GM12878 (cell line): Measurements from ENCODE around the gene SIVA1. TPM values are rescaled to one million over a fixed set of nuclear protein-coding genes. Genes with fewer than 3 reads are reported as not detected.

ENCODE experiments used
- ATAC-seq: fragments of 200-7000 bp; cut with Tn5 transposase; 3 replicates; pipeline ENCODE4 v1.9.1; 2020; ENCODE audit warnings: mild to moderate bottlenecking, moderate library complexity
- BruUV-seq: library from RNA; stranded (reverse); fragments of 400-500 nt; replicated peaks from 2 replicates; lab custom pipeline; 2021; lab: Mats Ljungman, UMichigan
- CTCF ChIA-PET: fragments of 300-600 bp; sonication (Branson Sonifier 250); formaldehyde crosslinking; extraction: SDS; loops from one replicate; lab custom pipeline; 2021; ENCODE audit warnings: inconsistent platforms; lab: Yijun Ruan, JAX
- POLR2A ChIA-PET: fragments of 350-600 bp; formaldehyde crosslinking; extraction: SDS; loops from one replicate; lab custom pipeline; 2021; ENCODE audit warnings: inconsistent platforms; lab: Charles Lee
- RAD21 ChIA-PET: fragments of 300-600 bp; sonication (Branson Sonifier 250); formaldehyde crosslinking; loops from one replicate; lab custom pipeline; 2023; ENCODE audit warnings: antibody characterized with exemption; ENCODE audit not compliant: unreplicated experiment; lab: Charles Lee
- SMC1A ChIA-PET: fragments of 300-600 bp; sonication (Branson Sonifier 250); formaldehyde crosslinking; loops from one replicate; lab custom pipeline; 2023; ENCODE audit not compliant: unreplicated experiment, uncharacterized antibody; lab: Charles Lee
- DNase-seq: peaks from one replicate; pipeline ENCODE4 v3.0.0-alpha.2; 2011; ENCODE audit warnings: low read depth, low spot score
- FAIRE-seq: peaks from 3 replicates; lab custom pipeline; 2011; peaks lifted over from hg19 to GRCh38; lab: Jason Lieb, UNC
- H2AFZ ChIP-seq: 2 replicates; pipeline ENCODE4 v1.6.0; 2011; ENCODE audit warnings: low read depth, low read length, control low read depth; ENCODE audit not compliant: control insufficient read depth
- H3K27ac ChIP-seq: 2 replicates; pipeline ENCODE4 v1.5.1; 2011; ENCODE audit warnings: control low read depth; ENCODE audit not compliant: control insufficient read depth, insufficient read depth
- H3K27me3 ChIP-seq, 2 experiments: replicated peaks in 1 of 2; 2 replicates each; pipeline versions ENCODE4 v1.6.0 to v1.6.1; 2011; ENCODE audit warnings: low read length in 1 of 2; ENCODE audit not compliant: control insufficient read depth in 2 of 2, insufficient read depth in 2 of 2
- H3K36me3 ChIP-seq, 2 experiments: 2 replicates each; pipeline ENCODE4 v1.5.1; 2011; ENCODE audit warnings: low read length in 1 of 2; ENCODE audit not compliant: control insufficient read depth in 2 of 2, insufficient read depth in 2 of 2
- H3K4me1 ChIP-seq: 2 replicates; pipeline ENCODE4 v1.6.1; 2011; ENCODE audit warnings: mild to moderate bottlenecking, low read length, moderate library complexity, mixed read lengths; ENCODE audit not compliant: control insufficient read depth, insufficient read depth
- H3K4me2 ChIP-seq: 2 replicates; pipeline ENCODE4 v1.6.0; 2011; ENCODE audit warnings: control low read depth; ENCODE audit not compliant: control insufficient read depth, insufficient read depth
- H3K4me3 ChIP-seq: fragments of 200-600 bp; sonication (generic); 2 replicates; pipeline ENCODE4 v1.5.1; 2016
- H3K79me2 ChIP-seq: 2 replicates; pipeline ENCODE4 v1.6.0; 2011; ENCODE audit warnings: low read length; ENCODE audit not compliant: control insufficient read depth, insufficient read depth
- H3K9ac ChIP-seq: 2 replicates; pipeline ENCODE4 v1.8.0; 2011; ENCODE audit warnings: low read length, control low read depth, mixed read lengths; ENCODE audit not compliant: control insufficient read depth, insufficient read depth
- H3K9me3 ChIP-seq: replicated peaks from 3 replicates; pipeline ENCODE4 v1.5.1; 2011; ENCODE audit warnings: mild to moderate bottlenecking, low read length; ENCODE audit not compliant: control insufficient read depth, insufficient read depth
- H4K20me1 ChIP-seq: 2 replicates; pipeline ENCODE4 v1.6.0; 2011; ENCODE audit not compliant: control insufficient read depth, insufficient read depth
- BHLHE40 ChIP-seq, 2 experiments: fragments of 450-650 bp in 1 of 2; IDR thresholded peaks; 2 replicates each; pipeline ENCODE4 v1.6.1; 2011 to 2017; ENCODE audit warnings: low read depth in 2 of 2, borderline replicate concordance in 1 of 2, improper control_type of control experiment in 1 of 2, low read length in 1 of 2, mild to moderate bottlenecking in 1 of 2
- USF1 ChIP-seq: IDR thresholded peaks from 2 replicates; pipeline ENCODE4 v1.6.1; 2011; ENCODE audit warnings: borderline replicate concordance, low read depth, mild to moderate bottlenecking, moderate library complexity, mixed read lengths, low read length; ENCODE audit not compliant: insufficient read depth; ENCODE audit errors: extremely low read length
- WGBS: methylation state at CpG from one replicate; pipeline ENCODE4 v1.1.6; 2016; ENCODE audit warnings: low lambda C conversion rate; ENCODE audit not compliant: insufficient replicate concordance, insufficient coverage; ENCODE audit errors: missing lambda C conversion rate; 5-methylcytosine and 5-hydroxymethylcytosine counted together
- in situ Hi-C: fragments of 300-500 bp; cut with MboI; formaldehyde crosslinking; loops from 9 replicates; pipeline ENCODE4 v1.14.3; 2018; ENCODE audit warnings: mixed read lengths
- intact Hi-C: fragments of 100-400 bp; cut with micrococcal nuclease; formaldehyde crosslinking; loops from one replicate; pipeline ENCODE4 v1.14.2; 2022; ENCODE audit not compliant: unreplicated experiment
- polyA plus RNA-seq, 11 experiments: library from polyadenylated mRNA; depleted of rRNA in 4 of 11; unstranded in 6 of 11; stranded (reverse) in 5 of 11; fragments of >200 nt; fragmentation: Nextera tagmentation in 4 of 11; fragmentation: Illumina TruSeq in 1 of 11; extraction: Ambion mirVana in 4 of 11; extraction: Trizol in 1 of 11; gene quantifications; 1 replicate in 1 of 11; 2 replicates in 10 of 11; pipeline versions ENCODE4 v1.2.1 to v1.2.3, GENCODE V29; 2011 to 2016; ENCODE audit warnings: inconsistent platforms in 2 of 11, missing spikeins in 2 of 11, low read depth in 1 of 11
- total RNA-seq, 4 experiments: library from RNA; depleted of rRNA in 3 of 4; stranded (reverse); fragments of >200 nt in 3 of 4; fragmentation: Illumina TruSeq in 1 of 4; extraction: Trizol in 1 of 4; gene quantifications; 2 replicates each; pipeline versions ENCODE4 v1.2.1 to v1.2.3, GENCODE V29; 2013 to 2021

The SIVA1 gene
- total and polyA plus RNA-seq, 10 of the 15 experiments (the other 5 are each of a cell fraction or from before 2014, with no cell fraction given) = 4.6 to 282 (median 106) TPM

- DNase-seq = no peak
- Histone ChIP-seq H3K36me3 (no peaks in the 10 kb centered on the region), H3K4me1 (peaks cover 12% of the 10 kb centered on the region), H3K9me3 (no peaks in the 10 kb centered on the region), H3K9ac (no peak overlapping the region), H3K79me2 (no peaks in the 10 kb centered on the region), H3K27me3 (no peaks in the 10 kb centered on the region; a peak in 1 of 4 replicates), H3K4me3 (no peak overlapping the region), H2AFZ (no peak overlapping the region), H4K20me1 (no peaks in the 10 kb centered on the region), H3K4me2 (no peak overlapping the region), H3K27ac (no peak overlapping the region)
- intact Hi-C loops = no loop called here
- ATAC-seq = no peak
- RAD21 ChIA-PET = interaction anchor here (1.7 kb wide), 1 partner anchor 10 kb away, joined by 6 read pairs; the partner anchor contains the start of gene SIVA1
- CTCF ChIA-PET = interaction anchor here (1.1 kb wide), 1 partner anchor 34 kb away, joined by 3 read pairs; no protein-coding TSS in a partner anchor
- BruUV-seq = no TSS peak
- WGBS = 62% methylated on average over 32 of the region's 32 CpGs
- no peak for FAIRE-seq
- SMC1A ChIA-PET = no interaction called here
- in situ Hi-C loops = no loop called here
- POLR2A ChIA-PET = no interaction called here
- TF ChIP-seq BHLHE40 (IDR thresholded peaks at IDR 0.05; ENCODE audit: borderline replicate concordance in 1 of 2, low read depth in 2 of 2, low read length in 1 of 2) = no peak
- TF ChIP-seq USF1 = peak; percentile 8
- TF ChIP-seq, all 136 proteins: peak for 1
Observed at GRCh38 chr14:104742586-104743455, 10.1 kb upstream of the SIVA1 start.
